ENCODE results near the gene NDST1. TPM values are rescaled to one million over a fixed set of nuclear protein-coding genes. Genes with fewer than 3 reads are reported as not detected.
A peak's percentile ranks its signal among the peaks of the same experiment; 100 is the strongest.

The NDST1 gene
- total RNA-seq, 1 donor = 36.2 TPM

DNA sequence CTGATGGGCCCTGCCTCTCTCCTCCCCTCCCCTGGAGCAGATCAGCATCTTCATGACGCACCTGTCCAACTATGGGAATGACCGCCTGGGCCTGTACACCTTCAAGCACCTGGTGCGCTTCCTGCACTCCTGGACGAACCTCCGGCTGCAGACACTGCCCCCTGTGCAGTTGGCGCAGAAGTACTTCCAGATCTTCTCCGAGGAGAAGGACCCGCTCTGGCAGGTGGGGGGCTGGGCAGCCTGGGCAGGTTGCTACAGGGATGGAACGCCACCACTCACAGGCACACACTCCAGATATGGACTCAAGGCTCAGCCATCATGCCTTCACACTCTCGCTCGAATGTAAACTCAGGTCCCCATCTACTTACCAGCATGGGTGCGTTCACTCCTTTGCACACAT, 32.1 kb downstream of the NDST1 start:
- TF ChIP-seq, protein P1, sequence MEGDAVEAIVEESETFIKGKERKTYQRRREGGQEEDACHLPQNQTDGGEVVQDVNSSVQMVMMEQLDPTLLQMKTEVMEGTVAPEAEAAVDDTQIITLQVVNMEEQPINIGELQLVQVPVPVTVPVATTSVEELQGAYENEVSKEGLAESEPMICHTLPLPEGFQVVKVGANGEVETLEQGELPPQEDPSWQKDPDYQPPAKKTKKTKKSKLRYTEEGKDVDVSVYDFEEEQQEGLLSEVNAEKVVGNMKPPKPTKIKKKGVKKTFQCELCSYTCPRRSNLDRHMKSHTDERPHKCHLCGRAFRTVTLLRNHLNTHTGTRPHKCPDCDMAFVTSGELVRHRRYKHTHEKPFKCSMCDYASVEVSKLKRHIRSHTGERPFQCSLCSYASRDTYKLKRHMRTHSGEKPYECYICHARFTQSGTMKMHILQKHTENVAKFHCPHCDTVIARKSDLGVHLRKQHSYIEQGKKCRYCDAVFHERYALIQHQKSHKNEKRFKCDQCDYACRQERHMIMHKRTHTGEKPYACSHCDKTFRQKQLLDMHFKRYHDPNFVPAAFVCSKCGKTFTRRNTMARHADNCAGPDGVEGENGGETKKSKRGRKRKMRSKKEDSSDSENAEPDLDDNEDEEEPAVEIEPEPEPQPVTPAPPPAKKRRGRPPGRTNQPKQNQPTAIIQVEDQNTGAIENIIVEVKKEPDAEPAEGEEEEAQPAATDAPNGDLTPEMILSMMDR (IDR thresholded peaks at IDR 0.05; ENCODE audit: insufficient read depth, low read length) = no peak
- DNase-seq (ENCODE audit: low read depth) = no peak
- no peak overlapping the region for H3K4me3 ChIP-seq (ENCODE audit: low read depth, low read length)

GRCh38 chr5:150540615-150541396, 32.9 kb downstream of the NDST1 start:
- TF ChIP-seq, protein P1 (IDR thresholded peaks at IDR 0.05; ENCODE audit: insufficient read depth, low read length) = no peak
- no peak overlapping the region for H3K4me3 ChIP-seq (ENCODE audit: low read depth, low read length)
- peak; percentile 96 for DNase-seq (ENCODE audit: low read depth)

- DNase-seq (ENCODE audit: low read depth) = no peak
- TF ChIP-seq, protein P1 (IDR thresholded peaks at IDR 0.05; ENCODE audit: insufficient read depth, low read length) = no peak
- H3K4me3 ChIP-seq (ENCODE audit: low read depth, low read length) = no peak overlapping the region
Observed at GRCh38 chr5:150541397-150541675, 33.4 kb downstream of the NDST1 start.

GRCh38 chr5:150541895-150542294, 34.0 kb downstream of the NDST1 start:
- no peak overlapping the region for H3K4me3 ChIP-seq (ENCODE audit: low read depth, low read length)
- TF ChIP-seq, protein P1 (IDR thresholded peaks at IDR 0.05; ENCODE audit: insufficient read depth, low read length) = no peak
- DNase-seq (ENCODE audit: low read depth) = no peak

DNA sequence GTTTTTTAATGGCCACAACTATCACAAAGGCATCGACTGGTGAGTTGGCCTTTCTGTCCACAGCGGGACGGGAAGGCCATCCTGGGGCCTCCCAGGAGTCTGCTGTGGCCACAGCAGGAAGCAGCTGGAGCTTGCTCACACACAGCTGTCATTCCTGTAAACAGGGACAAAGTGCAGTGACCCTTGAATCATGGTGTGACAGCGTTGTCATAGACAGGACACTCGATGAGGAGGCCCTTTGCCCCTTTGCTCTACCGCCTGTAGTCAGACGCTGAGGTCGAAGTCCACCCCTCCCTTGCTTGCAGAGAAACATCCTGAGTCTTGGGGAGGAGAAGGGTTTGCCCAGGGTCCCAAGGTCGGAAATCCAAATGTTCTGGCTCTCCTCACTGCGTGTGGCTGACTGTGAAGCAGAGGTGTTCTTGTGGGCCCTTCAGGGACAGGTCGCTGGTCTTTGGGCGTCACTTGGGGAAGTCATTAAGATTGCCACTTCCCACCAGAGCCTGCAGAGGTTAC, 35.1 kb downstream of the NDST1 start:
- TF ChIP-seq, protein P1 (IDR thresholded peaks at IDR 0.05; ENCODE audit: insufficient read depth, low read length) = no peak
- H3K4me3 ChIP-seq (ENCODE audit: low read depth, low read length) = no peak overlapping the region
- no peak for DNase-seq (ENCODE audit: low read depth)

DNA sequence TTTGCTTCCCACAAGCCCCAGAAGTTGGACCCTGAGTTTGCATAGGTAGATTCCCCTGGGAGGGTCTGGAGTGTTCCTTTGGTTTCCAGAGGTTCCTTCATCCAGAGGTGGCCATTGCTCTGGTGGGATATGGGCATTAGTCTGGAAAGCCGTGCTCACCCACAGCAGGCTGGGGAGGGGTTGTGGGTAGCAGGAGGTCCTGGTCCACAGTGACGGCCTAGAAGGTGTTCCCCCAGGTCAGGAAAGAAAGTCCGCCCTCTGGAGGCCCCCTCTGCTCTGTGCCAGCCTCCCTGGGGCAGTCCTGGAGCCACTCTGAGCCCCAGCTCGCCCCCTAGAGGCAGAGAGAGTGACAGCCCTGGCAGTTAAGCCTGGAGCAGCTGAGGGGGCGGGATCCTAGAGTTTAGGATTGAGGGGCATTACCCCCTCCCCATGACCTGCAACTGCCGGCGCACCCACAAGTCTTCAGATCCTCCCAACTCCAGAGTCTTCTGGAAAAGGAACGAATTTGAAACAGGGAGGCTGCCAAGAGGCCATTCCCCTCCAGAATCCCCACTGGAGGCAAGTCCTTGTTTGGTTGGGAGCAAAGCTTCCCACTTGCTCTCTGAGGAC, 36.8 kb downstream of the NDST1 start:
- H3K4me3 ChIP-seq (ENCODE audit: low read depth, low read length) = no peak overlapping the region
- TF ChIP-seq, protein P1 (IDR thresholded peaks at IDR 0.05; ENCODE audit: insufficient read depth, low read length) = peak; percentile 85
- DNase-seq (ENCODE audit: low read depth) = peak; percentile 53
